HG03175 (cell line): ENCODE data around the gene HSPA12B.

Experiments
- ATAC-seq: cut with Tn5 transposase; IDR thresholded peaks from one replicate; pipeline ENCODE4 v1.9.1; 2021; ENCODE audit warnings: mild to moderate bottlenecking, moderate library complexity; ENCODE audit not compliant: unreplicated experiment

Gene HSPA12B

GRCh38 chr20:3765171-3765882 is 32.8 kb downstream of the HSPA12B start:
- no peak for ATAC-seq

GRCh38 chr20:3766422-3767109 is 34.1 kb downstream of the HSPA12B start:
- no peak for ATAC-seq

- no peak for ATAC-seq
Observed at GRCh38 chr20:3767110-3767426, 34.6 kb downstream of the HSPA12B start.

- ATAC-seq, result peak; percentile 91
Observed at GRCh38 chr20:3767427-3768341, 35.2 kb downstream of the HSPA12B start, which contains the start of gene ADISSP. Gene ADISSP (minus strand): TSS chr20:3767753. CDS start chr20:3760100, 7,653 bp downstream.

GRCh38 chr20:3768342-3769130 is 36.1 kb downstream of the HSPA12B start:
- peak; percentile 44 for ATAC-seq

- no peak for ATAC-seq
Observed at GRCh38 chr20:3771552-3772058, 39.1 kb downstream of the HSPA12B start.

- ATAC-seq, result no peak
Observed at GRCh38 chr20:3775457-3776108, 43.1 kb downstream of the HSPA12B start.

- ATAC-seq, result no peak
Observed at GRCh38 chr20:3777381-3777715, 44.9 kb downstream of the HSPA12B start.

GRCh38 chr20:3777716-3778629 is 45.5 kb downstream of the HSPA12B start:
- ATAC-seq, result no peak

GRCh38 chr20:3778976-3779375 is 46.5 kb downstream of the HSPA12B start:
- ATAC-seq, result no peak

GRCh38 chr20:3781153-3781910 is 48.8 kb downstream of the HSPA12B start, which contains the start of gene SPEF1:
Gene SPEF1 (minus strand): TSS chr20:3781448. CDS start chr20:3781287, 161 bp downstream.
- ATAC-seq, result peak; percentile 59

GRCh38 chr20:3782597-3782996 is 50.1 kb downstream of the HSPA12B start:
- ATAC-seq, result no peak

GRCh38 chr20:3783068-3783489 is 50.6 kb downstream of the HSPA12B start:
- ATAC-seq, result no peak

- ATAC-seq, result no peak
Observed at GRCh38 chr20:3783511-3784195, 51.2 kb downstream of the HSPA12B start.

- ATAC-seq, result no peak
Observed at GRCh38 chr20:3784216-3784853, 51.9 kb downstream of the HSPA12B start.

GRCh38 chr20:3784863-3785239 is 52.4 kb downstream of the HSPA12B start:
- no peak for ATAC-seq
